ENCODE data around the gene RRP7A. TPM values are rescaled to one million over a fixed set of nuclear protein-coding genes. Genes with fewer than 3 reads are reported as not detected.
"Not testable (repeated sequence)": the region's sequence is repeated elsewhere in the genome, so short reads cannot be mapped to it uniquely, and the experiment has no call there.

Gene RRP7A
- total and polyA plus RNA-seq, 4 donors = 8.6 to 12.1 (median 10.3) TPM

- TF ChIP-seq YY1 (IDR thresholded peaks at IDR 0.05) = no peak
These were observed 8.2 kb downstream of the RRP7A start (continued) for GRCh38 chr22:42511401-42511891.

GRCh38 chr22:42509548-42509947 lies 10.0 kb downstream of the RRP7A start:
- no peaks in the 10 kb centered on the region for H3K9me3 ChIP-seq (ENCODE audit: control insufficient read depth in 4 of 4, low read length in 3 of 4)
- TF ChIP-seq ZBTB33 (IDR thresholded peaks at IDR 0.05) (no peak), RAD21 (IDR thresholded peaks at IDR 0.05) (no peak), NR2F2 (IDR thresholded peaks at IDR 0.05) (no peak), EGR1 (IDR thresholded peaks at IDR 0.05; ENCODE audit: low read depth in 2 of 2) (no peak), REST (IDR thresholded peaks at IDR 0.05) (no peak), TAF1 (conservative IDR thresholded peaks at IDR 0.05) (no peak), HNF4G (IDR thresholded peaks at IDR 0.05) (no peak), JUND (IDR thresholded peaks at IDR 0.05) (no peak), GABPA (IDR thresholded peaks at IDR 0.05 in 1 of 2, conservative IDR thresholded peaks at IDR 0.05 in 1 of 2) (no peak), FOXA1 (IDR thresholded peaks at IDR 0.05) (no peak), HNF4A (conservative IDR thresholded peaks at IDR 0.05) (no peak), ATF3 (IDR thresholded peaks at IDR 0.05) (no peak), CTCF (IDR thresholded peaks at IDR 0.05; ENCODE audit: low read depth, low read length, missing input control) (no peak), MAX (IDR thresholded peaks at IDR 0.05) (no peak), YY1 (IDR thresholded peaks at IDR 0.05) (no peak), FOXA2 (IDR thresholded peaks at IDR 0.05) (no peak)
- H3K36me3 ChIP-seq (ENCODE audit: control insufficient read depth in 4 of 4, insufficient read depth in 3 of 4, low read depth in 1 of 4, low read length in 3 of 4) = peaks cover 0 to 7% (median 2%) of the 10 kb centered on the region in 4 donors
- no peak overlapping the region for H3K9ac ChIP-seq (ENCODE audit: low read depth in 1 of 2, low read length in 2 of 2)
- 83% methylated on average over 15 of the region's 15 CpGs for WGBS
- DNase-seq (ENCODE audit: low spot score) = no peak
- H3K27ac ChIP-seq (ENCODE audit: low read depth in 1 of 2, low read length in 2 of 2) = no peak overlapping the region
- H3K4me3 ChIP-seq (ENCODE audit: low read depth in 1 of 3, low read length in 3 of 3) = no peak overlapping the region
- no peaks in the 10 kb centered on the region for H3K27me3 ChIP-seq (ENCODE audit: control insufficient read depth in 4 of 4, insufficient read depth in 4 of 4, low read length in 3 of 4)
- H3K4me1 ChIP-seq (ENCODE audit: control insufficient read depth in 4 of 4, insufficient read depth in 4 of 4, low read length in 3 of 4) = no peaks in the 10 kb centered on the region

GRCh38 chr22:42508975-42509364 lies 10.6 kb downstream of the RRP7A start:
- H3K4me3 ChIP-seq (ENCODE audit: low read depth in 1 of 3, low read length in 3 of 3) = not testable (repeated sequence)
- WGBS = 58% methylated on average over 10 of the region's 10 CpGs

GRCh38 chr22:42508327-42508974 lies 11.1 kb downstream of the RRP7A start:
- 52% methylated on average over 11 of the region's 11 CpGs for WGBS
- H3K9me3 ChIP-seq (ENCODE audit: control insufficient read depth in 4 of 4, low read length in 3 of 4); H3K4me1 ChIP-seq (ENCODE audit: control insufficient read depth in 4 of 4, insufficient read depth in 4 of 4, low read length in 3 of 4); H3K9ac ChIP-seq (ENCODE audit: low read depth in 1 of 2, low read length in 2 of 2); H3K27ac ChIP-seq (ENCODE audit: low read depth in 1 of 2, low read length in 2 of 2); DNase-seq (ENCODE audit: low spot score); H3K27me3 ChIP-seq (ENCODE audit: control insufficient read depth in 4 of 4, insufficient read depth in 4 of 4, low read length in 3 of 4); H3K36me3 ChIP-seq (ENCODE audit: control insufficient read depth in 4 of 4, insufficient read depth in 3 of 4, low read depth in 1 of 4, low read length in 3 of 4); H3K4me3 ChIP-seq (ENCODE audit: low read depth in 1 of 3, low read length in 3 of 3): not testable (repeated sequence)

More at GRCh38 chr22:42508975-42509364, 10.6 kb downstream of the RRP7A start:
- H3K27me3 ChIP-seq (ENCODE audit: control insufficient read depth in 4 of 4, insufficient read depth in 4 of 4, low read length in 3 of 4); H3K9me3 ChIP-seq (ENCODE audit: control insufficient read depth in 4 of 4, low read length in 3 of 4); DNase-seq (ENCODE audit: low spot score); H3K9ac ChIP-seq (ENCODE audit: low read depth in 1 of 2, low read length in 2 of 2); H3K36me3 ChIP-seq (ENCODE audit: control insufficient read depth in 4 of 4, insufficient read depth in 3 of 4, low read depth in 1 of 4, low read length in 3 of 4); H3K4me1 ChIP-seq (ENCODE audit: control insufficient read depth in 4 of 4, insufficient read depth in 4 of 4, low read length in 3 of 4); H3K27ac ChIP-seq (ENCODE audit: low read depth in 1 of 2, low read length in 2 of 2): not testable (repeated sequence)
